ENCODE results near the gene AATF.
A peak's percentile ranks its signal among the peaks of the same experiment; 100 is the strongest.

Gene AATF

GRCh38 chr17:37025847-37026530, 77.2 kb downstream of the AATF start:
- Mint-ChIP-seq H3K4me3 (no peak overlapping the region), H3K9me3 (no peaks in the 10 kb centered on the region), H3K4me1 (peaks cover 30% of the 10 kb centered on the region), H3K36me3 (peaks cover 49% of the 10 kb centered on the region), H3K27ac (no peak overlapping the region)
- DNase-seq (ENCODE audit: low spot score in 2 of 2) (no peak), ATAC-seq (peak; percentile 100)

GRCh38 chr17:37026531-37026869, 77.7 kb downstream of the AATF start:
- ATAC-seq = peak; percentile 39
- peaks cover 30% of the 10 kb centered on the region for H3K4me1 Mint-ChIP-seq
- H3K27ac Mint-ChIP-seq = no peak overlapping the region
- no peak for DNase-seq (ENCODE audit: low spot score in 2 of 2)
- no peaks in the 10 kb centered on the region for H3K9me3 Mint-ChIP-seq
- H3K36me3 Mint-ChIP-seq = peaks cover 46% of the 10 kb centered on the region
- no peak overlapping the region for H3K4me3 Mint-ChIP-seq

- DNase-seq (ENCODE audit: low spot score in 2 of 2) (no peak), ATAC-seq (no peak)
- Mint-ChIP-seq H3K36me3 (peaks cover 48% of the 10 kb centered on the region), H3K27ac (no peak overlapping the region), H3K9me3 (no peaks in the 10 kb centered on the region), H3K4me1 (peaks cover 30% of the 10 kb centered on the region), H3K4me3 (no peak overlapping the region)
These were observed 79.3 kb downstream of the AATF start for GRCh38 chr17:37028040-37028439.

GRCh38 chr17:37031493-37032083, 82.8 kb downstream of the AATF start:
- no peaks in the 10 kb centered on the region for H3K9me3 Mint-ChIP-seq
- ATAC-seq (no peak), DNase-seq (ENCODE audit: low spot score in 2 of 2) (no peak)
- H3K4me1 Mint-ChIP-seq = peaks cover 1% of the 10 kb centered on the region
- no peak overlapping the region for H3K4me3 Mint-ChIP-seq
- H3K36me3 Mint-ChIP-seq = peaks cover 61% of the 10 kb centered on the region
- no peak overlapping the region for H3K27ac Mint-ChIP-seq

- DNase-seq (ENCODE audit: low spot score in 2 of 2) (no peak), ATAC-seq (no peak)
- no peak overlapping the region for H3K4me3 Mint-ChIP-seq
- H3K4me1 Mint-ChIP-seq = peaks cover 8% of the 10 kb centered on the region
- H3K36me3 Mint-ChIP-seq = peaks cover 54% of the 10 kb centered on the region
- H3K27ac Mint-ChIP-seq = peak overlapping the region; percentile 91
- H3K9me3 Mint-ChIP-seq = no peaks in the 10 kb centered on the region
These were observed 88.9 kb downstream of the AATF start for GRCh38 chr17:37037590-37038155.

- no peak overlapping the region for H3K27ac Mint-ChIP-seq
- DNase-seq (ENCODE audit: low spot score in 2 of 2) = no peak
- no peaks in the 10 kb centered on the region for H3K9me3 Mint-ChIP-seq
- ATAC-seq = no peak
- peaks cover 51% of the 10 kb centered on the region for H3K36me3 Mint-ChIP-seq
- H3K4me3 Mint-ChIP-seq = no peak overlapping the region
- H3K4me1 Mint-ChIP-seq = peaks cover 15% of the 10 kb centered on the region
These were observed 90.5 kb downstream of the AATF start for GRCh38 chr17:37039269-37039668.

GRCh38 chr17:37041932-37042331, 93.2 kb downstream of the AATF start:
- no peaks in the 10 kb centered on the region for H3K9me3 Mint-ChIP-seq

GRCh38 chr17:37043201-37043600, 94.4 kb downstream of the AATF start:
- ATAC-seq (no peak), DNase-seq (ENCODE audit: low spot score in 2 of 2) (no peak)
- Mint-ChIP-seq H3K9me3 (no peaks in the 10 kb centered on the region), H3K27ac (no peak overlapping the region), H3K4me1 (peaks cover 17% of the 10 kb centered on the region), H3K4me3 (no peak overlapping the region), H3K36me3 (peaks cover 38% of the 10 kb centered on the region)

More at GRCh38 chr17:37041932-37042331, 93.2 kb downstream of the AATF start:
- Mint-ChIP-seq H3K4me3 (no peak overlapping the region), H3K27ac (no peak overlapping the region), H3K36me3 (peaks cover 29% of the 10 kb centered on the region), H3K4me1 (peaks cover 15% of the 10 kb centered on the region)
- DNase-seq (ENCODE audit: low spot score in 2 of 2) (no peak), ATAC-seq (no peak)

GRCh38 chr17:37045351-37045922, 96.7 kb downstream of the AATF start:
- Mint-ChIP-seq H3K4me1 (peaks cover 17% of the 10 kb centered on the region), H3K36me3 (peaks cover 60% of the 10 kb centered on the region), H3K9me3 (no peaks in the 10 kb centered on the region), H3K27ac (peak overlapping the region; percentile 4), H3K4me3 (no peak overlapping the region)
- ATAC-seq (no peak), DNase-seq (ENCODE audit: low spot score in 2 of 2) (no peak)

- Mint-ChIP-seq H3K4me3 (no peak overlapping the region), H3K4me1 (peaks cover 17% of the 10 kb centered on the region), H3K27ac (peak overlapping the region; percentile 48), H3K36me3 (peaks cover 49% of the 10 kb centered on the region), H3K9me3 (no peaks in the 10 kb centered on the region)
- ATAC-seq (peak; percentile 86), DNase-seq (ENCODE audit: low spot score in 2 of 2) (peak; percentile 56 to 85)
These were observed 98.9 kb downstream of the AATF start for GRCh38 chr17:37047631-37048104.

GRCh38 chr17:37048811-37049210, 100.1 kb downstream of the AATF start:
- DNase-seq (ENCODE audit: low spot score in 2 of 2) (no peak), ATAC-seq (no peak)
- Mint-ChIP-seq H3K27ac (no peak overlapping the region), H3K4me3 (no peak overlapping the region), H3K36me3 (peaks cover 40% of the 10 kb centered on the region), H3K9me3 (no peaks in the 10 kb centered on the region), H3K4me1 (peaks cover 10% of the 10 kb centered on the region)

- H3K27ac Mint-ChIP-seq = no peak overlapping the region
- H3K4me3 Mint-ChIP-seq = no peak overlapping the region
- no peak for DNase-seq (ENCODE audit: low spot score in 2 of 2)
- ATAC-seq = no peak
- H3K9me3 Mint-ChIP-seq = no peaks in the 10 kb centered on the region
- H3K4me1 Mint-ChIP-seq = peaks cover 10% of the 10 kb centered on the region
- H3K36me3 Mint-ChIP-seq = peaks cover 49% of the 10 kb centered on the region
These were observed 102.2 kb downstream of the AATF start for GRCh38 chr17:37050920-37051319.

- H3K36me3 Mint-ChIP-seq = peaks cover 52% of the 10 kb centered on the region
- H3K4me3 Mint-ChIP-seq = no peak overlapping the region
- H3K4me1 Mint-ChIP-seq = peaks cover 10% of the 10 kb centered on the region
- DNase-seq (ENCODE audit: low spot score in 2 of 2) = no peak
- no peak overlapping the region for H3K27ac Mint-ChIP-seq
- ATAC-seq = no peak
- no peaks in the 10 kb centered on the region for H3K9me3 Mint-ChIP-seq
These were observed 102.6 kb downstream of the AATF start for GRCh38 chr17:37051381-37051780.

GRCh38 chr17:37051833-37052232, 103.1 kb downstream of the AATF start:
- ATAC-seq = no peak
- Mint-ChIP-seq H3K4me1 (peaks cover 10% of the 10 kb centered on the region), H3K9me3 (no peaks in the 10 kb centered on the region), H3K4me3 (no peak overlapping the region), H3K27ac (no peak overlapping the region), H3K36me3 (peaks cover 57% of the 10 kb centered on the region)
- no peak for DNase-seq (ENCODE audit: low spot score in 2 of 2)

GRCh38 chr17:37052450-37052849, 103.7 kb downstream of the AATF start:
- Mint-ChIP-seq H3K36me3 (peaks cover 61% of the 10 kb centered on the region), H3K27ac (no peak overlapping the region), H3K4me1 (peaks cover 8% of the 10 kb centered on the region), H3K9me3 (no peaks in the 10 kb centered on the region), H3K4me3 (no peak overlapping the region)
- DNase-seq (ENCODE audit: low spot score in 2 of 2) = no peak
- ATAC-seq = no peak

- Mint-ChIP-seq H3K4me3 (no peak overlapping the region), H3K9me3 (no peaks in the 10 kb centered on the region), H3K4me1 (no peaks in the 10 kb centered on the region), H3K36me3 (peaks cover 46% of the 10 kb centered on the region), H3K27ac (peak overlapping the region; percentile 82)
- ATAC-seq (no peak), DNase-seq (ENCODE audit: low spot score in 2 of 2) (no peak)
These were observed 106.1 kb downstream of the AATF start for GRCh38 chr17:37054894-37055293.

All from stimulated activated effector memory CD8-positive, alpha-beta T cell treated with anti-CD3 and anti-CD28 coated beads, Interleukin-12 subunit alpha, Interleukin-12 subunit beta, amount 100 ng/mL, for 72 hours (primary cell).